Activated naive CD4-positive, alpha-beta T cell treated with anti-CD3 and anti-CD28 coated beads, Interleukin-2, amount 50 U/mL, for 16 hours (primary cell): ENCODE data around the gene NLRP11.
"Not testable (repeated sequence)": the region's sequence is repeated elsewhere in the genome, so short reads cannot be mapped to it uniquely, and the experiment has no call there.

Source experiments
- DNase-seq: peaks from one replicate; pipeline ENCODE4 v3.0.0-alpha.2; 2020

Gene NLRP11

DNA sequence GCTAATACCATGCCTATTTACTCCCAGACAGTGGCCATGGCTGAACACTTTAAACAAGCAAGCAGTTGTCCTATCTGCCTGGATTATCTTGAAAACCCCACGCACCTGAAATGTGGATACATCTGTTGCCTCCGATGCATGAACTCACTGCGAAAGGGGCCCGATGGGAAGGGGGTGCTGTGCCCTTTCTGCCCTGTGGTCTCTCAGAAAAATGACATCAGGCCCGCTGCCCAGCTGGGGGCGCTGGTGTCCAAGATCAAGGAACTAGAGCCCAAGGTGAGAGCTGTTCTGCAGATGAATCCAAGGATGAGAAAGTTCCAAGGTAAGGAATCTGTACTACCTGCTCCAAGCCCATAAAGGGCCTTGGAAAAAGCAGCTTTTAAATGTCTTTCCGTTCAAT, 54.3 kb downstream of the NLRP11 start:
- no peak for DNase-seq

DNA sequence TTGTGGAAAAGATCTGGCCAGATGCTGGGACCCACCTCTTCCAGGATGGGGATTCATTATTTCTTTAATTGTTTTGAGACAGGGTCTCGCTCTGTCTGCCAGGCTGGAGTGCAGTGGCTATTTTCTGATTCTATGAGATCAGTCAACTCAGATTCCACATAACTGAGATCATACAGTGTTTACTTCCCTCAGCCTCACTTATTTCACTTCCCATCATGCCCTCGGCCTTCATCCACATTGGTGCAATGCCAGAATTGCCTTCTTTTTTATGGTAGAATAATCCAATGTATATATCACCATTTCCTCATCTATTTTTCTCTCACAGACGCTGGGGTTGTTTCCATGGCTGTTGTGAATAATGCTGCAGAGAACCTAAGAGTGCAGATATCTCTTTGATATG, 62.2 kb downstream of the NLRP11 start:
- DNase-seq, result not testable (repeated sequence)

DNA sequence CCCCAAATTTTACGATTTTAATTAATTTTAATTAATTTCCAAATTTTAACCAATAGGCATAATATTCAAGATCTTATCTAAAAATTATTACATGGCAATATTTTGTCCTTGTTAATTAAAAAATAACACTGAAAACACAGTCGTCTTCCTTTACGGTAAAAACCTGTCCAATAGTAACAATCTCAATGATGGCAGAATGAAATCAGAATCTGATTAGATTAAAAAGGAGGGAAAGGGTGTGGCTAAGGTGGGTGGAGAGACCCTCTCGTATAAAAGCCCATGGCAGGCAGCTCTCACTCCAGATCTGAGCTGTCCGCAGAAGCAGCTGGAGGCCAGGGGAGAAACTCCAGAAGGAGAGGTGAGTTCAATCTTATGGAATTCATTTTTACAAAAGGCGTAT, 63.0 kb downstream of the NLRP11 start, which contains the start of gene RFPL4AL1:
RFPL4AL1 (plus strand) TSS at position 301 of the 400 bp plus-strand sequence. CDS start 2,687 bp downstream, outside the sequence.
- not testable (repeated sequence) for DNase-seq

DNA sequence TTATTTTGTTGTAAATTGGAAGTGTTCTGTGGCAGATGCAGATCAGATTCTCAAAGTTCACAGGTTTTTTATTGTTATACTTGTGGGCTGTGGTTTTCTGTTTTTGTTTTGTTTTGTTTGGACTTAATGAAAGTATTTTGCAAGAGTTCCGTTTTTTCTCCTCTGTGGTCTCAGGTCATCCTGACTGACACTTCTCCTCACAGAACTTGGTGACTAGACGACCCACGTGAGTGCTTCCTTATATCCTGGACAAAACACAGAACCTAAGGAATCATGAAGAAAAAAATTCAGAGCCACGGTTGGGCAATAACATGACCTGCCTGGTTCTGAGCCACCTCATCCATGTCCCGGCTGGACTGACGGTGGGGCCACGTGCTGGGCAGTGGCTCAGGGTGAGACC, 65.3 kb downstream of the NLRP11 start:
- DNase-seq, result no peak

- DNase-seq, result not testable (repeated sequence)
Observed at GRCh38 chr19:55758797-55759196, 73.0 kb downstream of the NLRP11 start, which contains the start of gene RFPL4A. Gene RFPL4A, plus strand, starts transcription at chr19:55759097. Its CDS starts 2,704 bp downstream, at chr19:55761801.

GRCh38 chr19:55756808-55757207, 75.0 kb downstream of the NLRP11 start:
- DNase-seq, result not testable (repeated sequence)

DNA sequence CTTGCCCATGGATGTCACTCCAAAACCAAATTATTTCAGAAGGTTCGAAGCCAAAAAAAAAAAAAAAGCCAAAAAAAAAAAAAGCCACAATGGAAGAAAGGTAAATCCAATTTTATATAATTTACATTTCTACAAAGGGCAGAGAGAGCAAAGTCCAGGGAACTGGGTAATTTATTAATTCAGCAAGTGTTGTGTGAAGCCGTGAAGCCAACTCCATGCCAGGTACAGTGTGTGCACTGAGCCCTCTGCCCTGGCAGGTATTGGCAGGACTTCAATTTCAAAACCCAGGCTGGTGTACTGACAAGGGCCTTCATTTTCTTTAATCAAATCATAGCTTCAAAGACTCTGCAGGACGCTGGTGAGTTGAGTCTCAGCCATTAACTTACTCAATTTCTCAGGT, 78.4 kb downstream of the NLRP11 start:
- DNase-seq, result no peak

- DNase-seq, result no peak
Observed at GRCh38 chr19:55750715-55751114, 81.1 kb downstream of the NLRP11 start.

- no peak for DNase-seq
Observed at GRCh38 chr19:55738302-55738701, 93.5 kb downstream of the NLRP11 start, which contains the start of gene NLRP9. Gene NLRP9, minus strand, starts transcription at chr19:55738402. Its CDS starts 28 bp downstream, at chr19:55738374.
